ENCODE measurements around the gene ADGRG7.

Gene ADGRG7

DNA sequence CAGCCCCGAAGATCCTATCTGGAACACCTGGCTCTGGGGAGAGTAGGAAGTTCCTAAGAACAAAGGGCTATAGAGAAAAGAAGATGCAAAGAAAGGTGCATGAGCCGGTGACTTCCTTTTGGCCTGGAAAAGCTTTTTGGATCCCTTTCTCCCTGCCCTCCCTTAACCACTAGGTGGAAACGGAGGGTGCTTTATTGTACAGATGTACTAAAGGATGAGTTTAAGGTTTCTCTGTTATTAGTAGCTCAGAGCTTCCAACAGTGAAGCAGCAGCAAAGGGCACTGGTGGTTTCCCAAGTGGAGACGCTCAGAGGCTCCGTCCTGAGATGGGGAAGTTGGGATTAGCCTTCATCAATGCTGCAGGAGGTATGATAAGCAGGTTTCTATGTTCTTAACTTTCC is 5.9 kb upstream of the ADGRG7 start:
- no peaks in the 10 kb centered on the region for H3K9me3 ChIP-seq (ENCODE audit: control insufficient read depth, insufficient read depth, low read length)
- H3K4me3 ChIP-seq (ENCODE audit: low read depth, low read length) = no peak overlapping the region
- no peaks in the 10 kb centered on the region for H3K27me3 ChIP-seq (ENCODE audit: control insufficient read depth, insufficient read depth, low read length)
- H3K9ac ChIP-seq (ENCODE audit: low read depth, low read length) = no peak overlapping the region
- peaks cover 3% of the 10 kb centered on the region for H3K4me1 ChIP-seq (ENCODE audit: control insufficient read depth, insufficient read depth, low read length)
- no peaks in the 10 kb centered on the region for H3K36me3 ChIP-seq (ENCODE audit: control insufficient read depth, insufficient read depth, low read length)

DNA sequence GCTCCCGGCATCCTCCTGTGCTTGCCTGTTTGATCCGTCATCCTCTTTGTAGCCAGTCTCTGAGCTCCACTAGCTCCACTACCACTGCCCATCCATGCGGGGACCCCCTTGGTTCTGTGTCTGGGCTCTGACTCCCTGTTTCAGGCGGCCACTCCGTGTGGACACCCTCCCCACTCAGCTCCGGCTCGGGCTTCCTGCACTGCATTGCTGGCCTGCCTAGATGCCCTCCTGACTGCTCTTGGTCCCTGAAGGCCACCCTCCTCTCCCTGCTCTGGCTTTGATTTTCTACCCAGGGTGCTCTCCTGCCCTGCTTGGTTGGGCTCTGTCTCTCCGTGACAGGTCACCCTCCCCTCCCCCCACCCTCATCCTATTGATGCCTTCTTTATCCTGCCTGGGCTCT is 4.0 kb upstream of the ADGRG7 start:
- no peak overlapping the region for H3K9ac ChIP-seq (ENCODE audit: low read depth, low read length)
- no peaks in the 10 kb centered on the region for H3K36me3 ChIP-seq (ENCODE audit: control insufficient read depth, insufficient read depth, low read length)
- H3K4me1 ChIP-seq (ENCODE audit: control insufficient read depth, insufficient read depth, low read length) = peaks cover 3% of the 10 kb centered on the region
- H3K4me3 ChIP-seq (ENCODE audit: low read depth, low read length) = no peak overlapping the region
- no peaks in the 10 kb centered on the region for H3K9me3 ChIP-seq (ENCODE audit: control insufficient read depth, insufficient read depth, low read length)
- H3K27me3 ChIP-seq (ENCODE audit: control insufficient read depth, insufficient read depth, low read length) = no peaks in the 10 kb centered on the region

DNA sequence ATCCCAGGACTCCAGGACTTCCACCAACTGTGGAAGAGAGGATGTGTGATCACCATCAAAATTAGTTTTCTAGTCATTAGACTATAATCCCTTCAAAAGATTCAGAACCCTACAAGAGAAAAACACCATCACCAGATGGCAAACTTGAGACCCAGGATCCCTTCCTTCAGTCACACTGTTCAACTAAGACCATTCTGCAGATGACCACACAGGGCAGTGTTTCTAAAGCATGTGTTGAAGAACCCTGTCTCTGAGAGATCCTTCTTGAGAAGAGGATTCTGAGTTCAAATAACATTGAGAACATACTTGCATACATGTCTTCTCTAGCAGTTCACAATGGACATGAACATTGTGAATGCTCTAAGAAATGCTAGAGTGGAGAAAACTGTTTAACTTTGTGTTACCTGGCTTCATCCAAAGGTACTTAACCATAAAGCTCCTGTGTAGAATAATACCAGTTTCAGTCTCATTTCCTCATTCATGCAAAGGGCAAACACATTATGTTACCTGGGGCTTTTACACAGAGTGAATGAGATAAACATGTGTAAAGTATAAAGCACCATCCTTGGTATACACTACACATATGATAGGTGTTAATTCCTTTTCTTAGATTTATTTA is 2.4 kb upstream of the ADGRG7 start:
- H3K9me3 ChIP-seq (ENCODE audit: control insufficient read depth, insufficient read depth, low read length) = no peaks in the 10 kb centered on the region
- H3K4me1 ChIP-seq (ENCODE audit: control insufficient read depth, insufficient read depth, low read length) = peaks cover 3% of the 10 kb centered on the region
- H3K9ac ChIP-seq (ENCODE audit: low read depth, low read length) = no peak overlapping the region
- H3K4me3 ChIP-seq (ENCODE audit: low read depth, low read length) = no peak overlapping the region
- H3K27me3 ChIP-seq (ENCODE audit: control insufficient read depth, insufficient read depth, low read length) = no peaks in the 10 kb centered on the region
- H3K36me3 ChIP-seq (ENCODE audit: control insufficient read depth, insufficient read depth, low read length) = no peaks in the 10 kb centered on the region

DNA sequence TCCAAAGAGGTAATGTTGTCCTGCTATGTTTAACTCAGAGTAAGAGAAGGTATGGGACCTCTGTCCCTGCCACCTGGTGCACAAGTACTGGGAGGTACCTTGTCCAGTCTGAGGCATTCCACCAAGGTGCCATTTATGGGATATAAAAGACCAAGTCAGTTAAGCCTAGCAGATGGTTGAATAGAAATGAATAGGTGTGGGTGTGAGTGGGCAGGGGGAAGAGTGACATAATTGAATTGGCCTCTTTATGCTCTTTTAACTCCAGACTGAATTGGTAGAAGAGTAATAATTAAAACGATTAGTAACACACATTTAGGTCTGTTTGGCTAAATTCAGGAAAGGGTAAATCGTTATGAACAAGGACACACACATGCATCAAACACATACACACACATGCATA is 562 bp downstream of the ADGRG7 start:
- H3K4me1 ChIP-seq (ENCODE audit: control insufficient read depth, insufficient read depth, low read length) = no peaks in the 10 kb centered on the region
- no peak overlapping the region for H3K9ac ChIP-seq (ENCODE audit: low read depth, low read length)
- H3K36me3 ChIP-seq (ENCODE audit: control insufficient read depth, insufficient read depth, low read length) = no peaks in the 10 kb centered on the region
- no peak overlapping the region for H3K4me3 ChIP-seq (ENCODE audit: low read depth, low read length)
- H3K9me3 ChIP-seq (ENCODE audit: control insufficient read depth, insufficient read depth, low read length) = no peaks in the 10 kb centered on the region
- no peaks in the 10 kb centered on the region for H3K27me3 ChIP-seq (ENCODE audit: control insufficient read depth, insufficient read depth, low read length)

DNA sequence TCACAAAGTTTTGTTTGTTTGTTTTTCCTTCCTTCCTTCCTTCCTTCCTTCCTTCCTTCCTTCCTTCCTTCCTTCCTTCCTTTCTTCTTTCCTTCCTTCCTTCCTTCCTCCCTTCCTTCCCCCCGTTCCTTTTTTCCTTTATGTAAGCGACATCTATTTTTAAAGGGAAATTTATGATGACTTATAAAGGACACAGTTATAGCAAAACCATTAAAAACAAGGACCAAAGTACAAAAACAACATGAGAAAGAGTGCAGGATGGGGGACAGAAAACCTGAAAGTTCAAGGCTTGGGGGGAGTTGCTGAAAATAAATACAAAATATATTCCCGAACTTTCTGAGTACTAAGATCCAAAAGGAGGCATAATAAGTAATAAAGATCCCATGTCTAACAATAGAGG is 1.8 kb downstream of the ADGRG7 start:
- no peaks in the 10 kb centered on the region for H3K4me1 ChIP-seq (ENCODE audit: control insufficient read depth, insufficient read depth, low read length)
- H3K4me3 ChIP-seq (ENCODE audit: low read depth, low read length) = no peak overlapping the region
- H3K27me3 ChIP-seq (ENCODE audit: control insufficient read depth, insufficient read depth, low read length) = no peaks in the 10 kb centered on the region
- H3K9me3 ChIP-seq (ENCODE audit: control insufficient read depth, insufficient read depth, low read length) = no peaks in the 10 kb centered on the region
- no peak overlapping the region for H3K9ac ChIP-seq (ENCODE audit: low read depth, low read length)
- no peaks in the 10 kb centered on the region for H3K36me3 ChIP-seq (ENCODE audit: control insufficient read depth, insufficient read depth, low read length)

DNA sequence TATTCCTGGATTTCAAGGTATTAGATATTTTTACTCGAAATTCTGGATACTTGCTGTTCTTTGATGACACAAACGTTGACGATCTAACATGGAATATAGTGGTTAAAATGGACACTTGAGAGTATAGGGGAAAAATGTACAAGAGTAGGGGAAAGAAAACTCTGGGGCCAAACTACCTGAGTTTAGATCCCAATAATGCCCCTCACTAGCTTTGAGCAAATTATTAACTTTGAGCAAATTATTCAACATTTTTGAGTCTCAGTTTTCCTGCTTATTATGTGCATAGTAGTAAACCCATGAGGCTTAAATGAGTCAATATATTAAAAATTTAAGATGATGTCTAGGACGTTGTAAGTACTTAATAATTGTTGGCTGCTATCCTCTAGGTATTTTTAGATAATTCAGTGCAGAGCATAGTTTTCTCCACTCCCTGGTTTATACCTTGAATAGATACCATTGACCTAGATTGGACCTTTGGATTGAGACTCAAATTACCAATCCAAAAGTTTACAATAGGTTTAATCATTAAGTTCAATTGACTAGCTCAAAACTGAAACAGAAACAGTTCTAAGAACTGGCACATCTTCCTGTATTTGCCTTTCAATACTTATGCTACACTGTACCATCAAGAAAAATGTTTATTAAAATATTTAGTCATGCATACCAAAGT is 4.5 kb downstream of the ADGRG7 start:
- Histone ChIP-seq H3K9ac (ENCODE audit: low read depth, low read length) (no peak overlapping the region), H3K4me1 (ENCODE audit: control insufficient read depth, insufficient read depth, low read length) (no peaks in the 10 kb centered on the region), H3K9me3 (ENCODE audit: control insufficient read depth, insufficient read depth, low read length) (no peaks in the 10 kb centered on the region), H3K36me3 (ENCODE audit: control insufficient read depth, insufficient read depth, low read length) (no peaks in the 10 kb centered on the region), H3K4me3 (ENCODE audit: low read depth, low read length) (no peak overlapping the region), H3K27me3 (ENCODE audit: control insufficient read depth, insufficient read depth, low read length) (no peaks in the 10 kb centered on the region)

DNA sequence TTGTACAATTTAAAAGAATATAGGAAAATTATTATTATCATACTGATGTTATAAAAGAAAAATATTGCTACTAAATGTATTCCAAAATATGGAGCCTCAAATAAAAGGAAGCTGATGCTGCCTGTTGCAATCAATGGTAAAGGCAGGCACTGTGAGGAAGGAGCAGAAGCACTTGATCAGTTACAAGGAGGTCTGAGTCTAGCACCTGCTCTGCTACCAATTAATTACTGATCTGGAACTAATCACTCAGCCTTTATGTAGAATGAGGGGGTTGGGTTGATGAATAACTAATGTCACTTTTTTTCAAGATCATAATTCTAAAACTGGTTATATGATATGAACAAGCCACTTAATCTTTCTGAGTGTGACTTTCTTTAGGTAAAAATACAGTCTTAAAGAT is 5.5 kb downstream of the ADGRG7 start:
- no peaks in the 10 kb centered on the region for H3K4me1 ChIP-seq (ENCODE audit: control insufficient read depth, insufficient read depth, low read length)

DNA sequence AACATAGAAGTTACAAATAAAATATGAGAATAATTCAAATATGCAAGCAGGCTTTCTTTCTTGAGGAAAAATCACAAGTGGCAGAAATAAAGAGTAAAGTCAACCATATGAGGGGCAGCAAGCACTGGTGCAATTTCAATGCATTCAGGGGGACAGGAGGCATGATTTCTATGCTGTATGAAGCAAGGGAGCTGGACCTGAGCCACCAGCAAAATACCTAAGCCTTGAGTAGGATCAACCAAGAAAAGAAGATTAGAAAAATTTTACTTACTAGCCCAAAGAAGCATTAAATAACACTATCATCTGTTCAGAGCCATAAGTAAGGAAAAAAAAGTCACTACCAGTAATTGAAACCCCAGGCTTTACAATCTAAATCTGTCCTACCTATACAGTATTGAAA is 6.3 kb downstream of the ADGRG7 start:
- Histone ChIP-seq H3K9ac (ENCODE audit: low read depth, low read length) (no peak overlapping the region), H3K4me3 (ENCODE audit: low read depth, low read length) (no peak overlapping the region), H3K9me3 (ENCODE audit: control insufficient read depth, insufficient read depth, low read length) (no peaks in the 10 kb centered on the region), H3K4me1 (ENCODE audit: control insufficient read depth, insufficient read depth, low read length) (no peaks in the 10 kb centered on the region), H3K27me3 (ENCODE audit: control insufficient read depth, insufficient read depth, low read length) (no peaks in the 10 kb centered on the region), H3K36me3 (ENCODE audit: control insufficient read depth, insufficient read depth, low read length) (no peaks in the 10 kb centered on the region)

More for the DNA sequence above, 5.5 kb downstream of the ADGRG7 start:
- Histone ChIP-seq H3K9me3 (ENCODE audit: control insufficient read depth, insufficient read depth, low read length) (no peaks in the 10 kb centered on the region), H3K4me3 (ENCODE audit: low read depth, low read length) (no peak overlapping the region), H3K27me3 (ENCODE audit: control insufficient read depth, insufficient read depth, low read length) (no peaks in the 10 kb centered on the region), H3K36me3 (ENCODE audit: control insufficient read depth, insufficient read depth, low read length) (no peaks in the 10 kb centered on the region), H3K9ac (ENCODE audit: low read depth, low read length) (no peak overlapping the region)

DNA sequence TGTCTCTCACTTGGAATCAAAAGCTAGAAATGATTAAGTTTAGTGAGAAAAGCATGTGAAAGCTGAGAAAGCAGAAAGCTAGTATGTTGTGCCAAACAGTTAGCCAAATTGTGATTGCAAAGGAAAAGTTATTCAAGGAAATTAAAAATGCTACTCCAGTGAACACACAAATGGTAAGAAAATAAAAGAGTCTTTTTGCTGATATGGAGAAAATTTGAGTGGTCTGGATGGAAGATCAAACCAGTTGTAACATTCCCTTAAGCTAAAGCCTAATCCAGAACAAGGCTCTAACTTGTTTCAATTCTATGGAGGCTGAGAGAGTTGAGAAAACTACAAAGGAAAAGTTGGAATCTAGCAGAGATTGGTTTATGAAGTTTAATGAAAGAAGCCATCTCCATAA is 11.8 kb downstream of the ADGRG7 start:
- H3K4me1 ChIP-seq (ENCODE audit: control insufficient read depth, insufficient read depth, low read length) = no peaks in the 10 kb centered on the region
- no peak overlapping the region for H3K4me3 ChIP-seq (ENCODE audit: low read depth, low read length)
- H3K36me3 ChIP-seq (ENCODE audit: control insufficient read depth, insufficient read depth, low read length) = no peaks in the 10 kb centered on the region
- H3K9me3 ChIP-seq (ENCODE audit: control insufficient read depth, insufficient read depth, low read length) = no peaks in the 10 kb centered on the region
- H3K27me3 ChIP-seq (ENCODE audit: control insufficient read depth, insufficient read depth, low read length) = no peaks in the 10 kb centered on the region
- H3K9ac ChIP-seq (ENCODE audit: low read depth, low read length) = no peak overlapping the region

DNA sequence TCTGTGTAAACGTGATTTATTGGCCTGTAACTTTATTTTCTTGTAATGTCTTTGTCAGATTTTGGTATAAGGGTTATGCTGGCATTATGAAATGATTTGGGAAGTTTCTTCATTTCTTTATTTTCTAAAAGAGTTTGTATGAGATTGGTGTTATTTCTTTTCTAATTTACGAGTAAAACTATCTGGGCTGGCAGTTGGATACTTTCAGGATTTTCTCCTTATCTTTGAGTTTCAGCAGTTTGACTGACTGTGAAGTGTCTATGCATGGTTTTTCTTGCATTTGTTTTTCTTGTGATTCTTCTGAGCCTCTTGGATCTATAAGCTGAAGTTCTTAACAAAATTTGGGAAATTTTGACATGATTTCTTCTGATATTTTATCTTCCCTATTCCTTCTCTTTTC is 18.1 kb downstream of the ADGRG7 start:
- Histone ChIP-seq H3K9ac (ENCODE audit: low read depth, low read length) (no peak overlapping the region), H3K4me1 (ENCODE audit: control insufficient read depth, insufficient read depth, low read length) (peaks cover 4% of the 10 kb centered on the region), H3K27me3 (ENCODE audit: control insufficient read depth, insufficient read depth, low read length) (no peaks in the 10 kb centered on the region), H3K9me3 (ENCODE audit: control insufficient read depth, insufficient read depth, low read length) (no peaks in the 10 kb centered on the region), H3K4me3 (ENCODE audit: low read depth, low read length) (no peak overlapping the region), H3K36me3 (ENCODE audit: control insufficient read depth, insufficient read depth, low read length) (no peaks in the 10 kb centered on the region)

DNA sequence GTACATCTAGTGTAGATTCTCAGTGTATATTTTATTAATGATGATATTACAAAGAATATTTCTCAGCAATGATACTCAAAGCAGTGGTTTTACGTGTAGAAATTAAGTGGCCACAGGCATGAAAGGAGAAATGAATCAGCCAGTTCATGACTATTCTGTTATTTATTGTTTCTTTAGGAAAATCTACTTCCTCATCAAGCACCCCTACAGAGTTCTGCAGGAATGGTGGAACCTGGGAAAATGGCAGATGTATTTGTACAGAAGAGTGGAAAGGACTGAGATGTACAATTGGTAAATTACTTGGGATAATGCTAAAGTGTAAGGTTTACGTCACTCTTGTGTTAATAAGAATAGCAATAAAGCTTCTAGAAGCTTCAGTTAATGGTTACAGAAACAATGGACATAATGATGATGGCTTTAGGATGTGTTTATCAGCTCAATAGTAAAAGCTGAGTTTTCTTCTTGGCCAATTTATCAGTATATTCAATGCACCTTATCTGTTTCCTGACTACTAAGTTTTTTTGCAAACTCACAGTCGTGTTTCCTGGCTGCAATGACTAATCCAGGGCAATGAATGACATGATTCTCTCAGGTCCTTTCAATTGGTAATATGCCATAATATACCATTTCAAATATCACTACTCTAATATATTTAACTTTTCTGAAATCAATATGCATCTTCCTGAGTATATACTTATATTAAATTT is 20.2 kb downstream of the ADGRG7 start:
- no peaks in the 10 kb centered on the region for H3K36me3 ChIP-seq (ENCODE audit: control insufficient read depth, insufficient read depth, low read length)
- no peaks in the 10 kb centered on the region for H3K27me3 ChIP-seq (ENCODE audit: control insufficient read depth, insufficient read depth, low read length)
- no peak overlapping the region for H3K4me3 ChIP-seq (ENCODE audit: low read depth, low read length)
- H3K9me3 ChIP-seq (ENCODE audit: control insufficient read depth, insufficient read depth, low read length) = no peaks in the 10 kb centered on the region
- H3K4me1 ChIP-seq (ENCODE audit: control insufficient read depth, insufficient read depth, low read length) = peaks cover 4% of the 10 kb centered on the region
- no peak overlapping the region for H3K9ac ChIP-seq (ENCODE audit: low read depth, low read length)

DNA sequence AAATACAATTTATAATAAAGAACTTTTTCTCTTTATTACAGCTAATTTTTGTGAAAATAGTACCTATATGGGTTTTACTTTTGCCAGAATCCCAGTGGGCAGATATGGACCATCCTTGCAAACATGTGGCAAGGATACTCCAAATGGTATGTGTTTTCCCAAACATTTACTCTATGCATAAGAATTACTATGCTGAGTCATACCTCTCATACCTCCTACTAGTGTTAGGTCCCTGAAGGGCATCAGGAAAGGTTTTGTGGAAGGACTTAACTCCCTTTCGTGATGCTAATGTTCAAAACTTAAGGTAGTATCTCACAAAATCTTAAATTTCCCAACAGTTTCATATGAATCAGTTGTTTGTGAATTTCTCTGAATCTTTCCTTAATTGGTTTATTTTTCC is 21.3 kb downstream of the ADGRG7 start:
- H3K27me3 ChIP-seq (ENCODE audit: control insufficient read depth, insufficient read depth, low read length) = no peaks in the 10 kb centered on the region

More for the DNA sequence above, 21.3 kb downstream of the ADGRG7 start:
- H3K9me3 ChIP-seq (ENCODE audit: control insufficient read depth, insufficient read depth, low read length) = no peaks in the 10 kb centered on the region
- H3K36me3 ChIP-seq (ENCODE audit: control insufficient read depth, insufficient read depth, low read length) = no peaks in the 10 kb centered on the region
- H3K4me1 ChIP-seq (ENCODE audit: control insufficient read depth, insufficient read depth, low read length) = peaks cover 4% of the 10 kb centered on the region
- H3K4me3 ChIP-seq (ENCODE audit: low read depth, low read length) = no peak overlapping the region
- H3K9ac ChIP-seq (ENCODE audit: low read depth, low read length) = no peak overlapping the region
